SU-DHL-6 (cell line): ENCODE data around the gene AUH.

Experiments
- H2AFZ ChIP-seq: fragments of 200-600 bp; sonication (generic); 2 replicates; pipeline ENCODE4 v1.6.1; 2014; ENCODE audit warnings: low read depth, mild to moderate bottlenecking, moderate library complexity, mixed read lengths, antibody characterized with exemption, low read length; ENCODE audit not compliant: severe bottlenecking
- H3F3A ChIP-seq: fragments of 200-600 bp; shearing (Covaris generic); 2 replicates; pipeline ENCODE4 v1.6.0; 2016; ENCODE audit warnings: antibody characterized with exemption, mild to moderate bottlenecking; ENCODE audit not compliant: insufficient read depth
- H3K27ac ChIP-seq: fragments of 200-600 bp; sonication (generic); 2 replicates; pipeline ENCODE4 v1.5.1; 2016; ENCODE audit warnings: low read depth, mild to moderate bottlenecking, low read length, moderate library complexity, mixed read lengths
- H3K27me3 ChIP-seq: fragments of 200-600 bp; sonication (generic), shearing (Covaris generic); 2 replicates; pipeline ENCODE4 v1.6.0; 2014; ENCODE audit warnings: mild to moderate bottlenecking, low read length
- H3K36me3 ChIP-seq: fragments of 200-600 bp; sonication (generic); 2 replicates; pipeline ENCODE4 v1.6.1; 2014; ENCODE audit warnings: mild to moderate bottlenecking, low read length, mixed read lengths
- H3K4me2 ChIP-seq: fragments of 300-600, 200-600 bp; shearing (Covaris generic), sonication (generic); 2 replicates; pipeline ENCODE4 v1.6.0; 2014; ENCODE audit warnings: low read length, low read depth, mild to moderate bottlenecking; ENCODE audit not compliant: poor library complexity, severe bottlenecking
- H3K4me3 ChIP-seq: fragments of 200-600 bp; sonication (generic); 2 replicates; pipeline ENCODE4 v1.5.1; 2014; ENCODE audit warnings: antibody characterized with exemption, low read length, mild to moderate bottlenecking, mixed read lengths; ENCODE audit not compliant: insufficient read depth, poor library complexity, severe bottlenecking
- H3K79me2 ChIP-seq: fragments of 200-600 bp; sonication (generic); 2 replicates; pipeline ENCODE4 v1.6.1; 2014; ENCODE audit warnings: mild to moderate bottlenecking, low read length, moderate library complexity; ENCODE audit not compliant: insufficient read depth
- H3K9ac ChIP-seq: fragments of 200-600 bp; sonication (generic); 2 replicates; pipeline ENCODE4 v1.7.0; 2014; ENCODE audit warnings: mild to moderate bottlenecking, low read length
- H3K9me2 ChIP-seq: fragments of 200-600 bp; sonication (generic); replicated peaks from 2 replicates; pipeline ENCODE4 v1.6.1; 2014; ENCODE audit warnings: low read length; ENCODE audit not compliant: insufficient read depth
- H3K9me3 ChIP-seq: fragments of 200-600 bp; sonication (generic); 2 replicates; pipeline ENCODE4 v1.6.1; 2014; ENCODE audit warnings: low read length, mixed read lengths; ENCODE audit not compliant: insufficient read depth
- H4K20me1 ChIP-seq: fragments of 200-600 bp; sonication (generic); 2 replicates; pipeline ENCODE4 v1.6.1; 2014; ENCODE audit warnings: low read depth, mild to moderate bottlenecking, antibody characterized with exemption, low read length, moderate library complexity, mixed read lengths
- EZH2phosphoT487 ChIP-seq: fragments of 200-600 bp; sonication (generic), shearing (Covaris generic); conservative IDR thresholded peaks from 2 replicates; pipeline ENCODE4 v1.6.1; 2018; ENCODE audit warnings: mild to moderate bottlenecking, antibody characterized with exemption, low read length, moderate library complexity, mixed read lengths
- TF ChIP-seq, protein P1 (sequence below): fragments of 200-600 bp; sonication (generic); IDR thresholded peaks from one replicate; pipeline ENCODE4 v1.5.1; 2017; ENCODE audit warnings: antibody characterized with exemption, mild to moderate bottlenecking, low read length, moderate library complexity; ENCODE audit not compliant: insufficient read depth, poor library complexity, severe bottlenecking

The AUH gene

DNA sequence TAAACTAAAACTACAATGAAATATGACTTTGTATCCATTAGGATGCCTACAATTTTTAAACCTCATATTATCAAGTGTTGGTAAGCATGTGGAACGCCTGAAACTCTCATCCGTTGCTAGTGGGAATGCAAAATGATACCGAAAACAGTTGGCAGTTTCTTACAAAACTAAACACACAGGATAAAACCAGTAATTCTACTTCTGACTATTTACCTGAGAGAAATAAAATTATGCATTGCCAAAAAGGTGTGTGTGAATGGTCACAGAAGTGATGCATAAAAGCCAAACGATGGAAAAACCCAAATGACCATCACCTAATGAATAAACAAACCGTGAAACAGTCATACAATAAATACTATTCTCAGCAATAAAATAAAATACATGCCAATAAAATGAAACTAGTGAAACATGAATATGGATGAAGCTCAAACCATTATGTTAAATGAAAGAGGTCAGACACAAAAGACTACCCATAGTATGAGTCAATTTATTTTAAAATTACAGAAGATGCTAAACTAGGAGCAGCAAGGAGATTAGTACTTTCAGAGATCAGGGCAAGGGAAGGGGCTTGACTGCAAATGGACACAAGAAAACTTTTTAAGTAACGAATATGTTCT, 13.4 kb downstream of the AUH start:
- TF ChIP-seq, protein P1, sequence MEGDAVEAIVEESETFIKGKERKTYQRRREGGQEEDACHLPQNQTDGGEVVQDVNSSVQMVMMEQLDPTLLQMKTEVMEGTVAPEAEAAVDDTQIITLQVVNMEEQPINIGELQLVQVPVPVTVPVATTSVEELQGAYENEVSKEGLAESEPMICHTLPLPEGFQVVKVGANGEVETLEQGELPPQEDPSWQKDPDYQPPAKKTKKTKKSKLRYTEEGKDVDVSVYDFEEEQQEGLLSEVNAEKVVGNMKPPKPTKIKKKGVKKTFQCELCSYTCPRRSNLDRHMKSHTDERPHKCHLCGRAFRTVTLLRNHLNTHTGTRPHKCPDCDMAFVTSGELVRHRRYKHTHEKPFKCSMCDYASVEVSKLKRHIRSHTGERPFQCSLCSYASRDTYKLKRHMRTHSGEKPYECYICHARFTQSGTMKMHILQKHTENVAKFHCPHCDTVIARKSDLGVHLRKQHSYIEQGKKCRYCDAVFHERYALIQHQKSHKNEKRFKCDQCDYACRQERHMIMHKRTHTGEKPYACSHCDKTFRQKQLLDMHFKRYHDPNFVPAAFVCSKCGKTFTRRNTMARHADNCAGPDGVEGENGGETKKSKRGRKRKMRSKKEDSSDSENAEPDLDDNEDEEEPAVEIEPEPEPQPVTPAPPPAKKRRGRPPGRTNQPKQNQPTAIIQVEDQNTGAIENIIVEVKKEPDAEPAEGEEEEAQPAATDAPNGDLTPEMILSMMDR: no peak
- Histone ChIP-seq H3K36me3 (no peaks in the 10 kb centered on the region), H3K27ac (no peak overlapping the region), H3K4me3 (no peak overlapping the region), H3K79me2 (no peaks in the 10 kb centered on the region), H3K9me2 (no peaks in the 10 kb centered on the region), H3K9me3 (no peaks in the 10 kb centered on the region), H2AFZ (no peak overlapping the region), H3F3A (no peaks in the 10 kb centered on the region), H3K9ac (no peak overlapping the region), H3K4me2 (no peak overlapping the region), H4K20me1 (no peaks in the 10 kb centered on the region), H3K27me3 (no peaks in the 10 kb centered on the region)

DNA sequence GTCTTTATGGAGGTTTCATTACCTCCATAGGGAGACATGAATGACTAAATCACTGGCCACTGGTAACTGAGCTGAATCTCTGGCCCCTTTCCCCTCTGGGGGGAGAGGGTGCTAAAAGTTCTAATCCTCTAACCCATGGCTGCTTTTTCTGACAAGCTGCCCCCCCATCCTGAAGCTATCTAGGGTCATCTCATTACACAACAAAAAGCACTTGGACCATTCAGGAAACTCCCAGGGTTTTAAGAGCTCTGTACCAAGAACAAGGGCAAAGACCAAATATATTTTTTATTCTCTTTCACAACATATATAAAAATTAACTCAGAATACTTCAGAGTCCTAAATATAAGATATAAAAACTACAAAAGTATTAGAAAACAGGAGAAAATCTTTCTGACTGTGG, 14.3 kb downstream of the AUH start:
- no peak overlapping the region for H3K4me2 ChIP-seq

DNA sequence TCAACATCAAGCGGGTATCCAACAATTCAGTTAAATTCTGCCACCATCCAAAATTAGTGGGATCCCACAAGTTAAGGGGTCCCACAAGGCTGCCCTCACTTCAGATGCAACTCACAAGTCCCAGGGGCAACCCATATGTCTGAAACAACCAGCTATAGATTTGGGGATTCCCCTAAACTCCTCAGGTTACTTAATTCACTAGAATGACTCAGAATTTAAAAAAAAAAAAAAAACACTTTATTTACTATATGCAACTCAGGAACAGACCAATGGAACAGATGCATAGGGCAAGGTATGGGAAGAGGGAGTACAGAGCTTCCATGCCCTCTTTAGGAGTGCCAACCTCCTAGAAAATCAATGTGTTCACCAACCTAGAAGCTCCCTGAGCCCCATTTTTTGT, 15.1 kb downstream of the AUH start:
- H3F3A ChIP-seq: no peaks in the 10 kb centered on the region

More for the DNA sequence above, 14.3 kb downstream of the AUH start:
- Histone ChIP-seq H3K9me2 (no peaks in the 10 kb centered on the region), H3K27me3 (no peaks in the 10 kb centered on the region), H3K36me3 (no peaks in the 10 kb centered on the region), H3F3A (no peaks in the 10 kb centered on the region), H3K4me3 (no peak overlapping the region), H2AFZ (no peak overlapping the region), H3K79me2 (no peaks in the 10 kb centered on the region), H3K9me3 (no peaks in the 10 kb centered on the region), H3K9ac (no peak overlapping the region), H3K27ac (no peak overlapping the region), H4K20me1 (no peaks in the 10 kb centered on the region)
- TF ChIP-seq, protein P1: no peak
- TF ChIP-seq EZH2phosphoT487: no peak

More for the DNA sequence above, 15.1 kb downstream of the AUH start:
- TF ChIP-seq EZH2phosphoT487: no peak
- TF ChIP-seq, protein P1: no peak
- no peak overlapping the region for H3K4me3 ChIP-seq
- no peaks in the 10 kb centered on the region for H3K9me2 ChIP-seq
- no peaks in the 10 kb centered on the region for H3K79me2 ChIP-seq
- H3K9ac ChIP-seq: no peak overlapping the region
- H3K27ac ChIP-seq: no peak overlapping the region
- no peaks in the 10 kb centered on the region for H3K27me3 ChIP-seq
- H3K36me3 ChIP-seq: no peaks in the 10 kb centered on the region
- no peak overlapping the region for H3K4me2 ChIP-seq
- no peaks in the 10 kb centered on the region for H4K20me1 ChIP-seq
- no peaks in the 10 kb centered on the region for H3K9me3 ChIP-seq
- H2AFZ ChIP-seq: no peak overlapping the region
